ENCODE results near the gene SOX4. TPM values are rescaled to one million over a fixed set of nuclear protein-coding genes. Genes with fewer than 3 reads are reported as not detected.
A peak's percentile ranks its signal among the peaks of the same experiment; 100 is the strongest.

Gene SOX4
- polyA plus RNA-seq, 1 donor (not counting 4 experiments of a cell fraction or from before 2014, with no cell fraction given) = 16.3 TPM

- H2AFZ ChIP-seq (ENCODE audit: control insufficient read depth, low read length) = peak overlapping the region; percentile 86
- no peaks in the 10 kb centered on the region for H4K20me1 ChIP-seq (ENCODE audit: control insufficient read depth, extremely low read depth, insufficient read depth, low read length)
- no peaks in the 10 kb centered on the region for H3K36me3 ChIP-seq (ENCODE audit: control insufficient read depth in 2 of 2, extremely low read depth in 1 of 2, insufficient read depth in 2 of 2, low read length in 2 of 2)
- H3K27ac ChIP-seq (ENCODE audit: control insufficient read depth, insufficient read depth, low read length) = peak overlapping the region; percentile 70
- no peaks in the 10 kb centered on the region for H3K27me3 ChIP-seq (ENCODE audit: control insufficient read depth, extremely low read depth, insufficient read depth, low read length)
- no peaks in the 10 kb centered on the region for H3K79me2 ChIP-seq (ENCODE audit: control insufficient read depth, insufficient read depth, low read length)
- H3K9ac ChIP-seq (ENCODE audit: control insufficient read depth, extremely low read depth, insufficient read depth, low read length) = no peak overlapping the region
- TF ChIP-seq EZH2 (IDR thresholded peaks at IDR 0.05; ENCODE audit: low read length) (no peak), CTCF (optimal IDR thresholded peaks at IDR 0.05 in 1 of 3, IDR thresholded peaks at IDR 0.05 in 1 of 3, conservative IDR thresholded peaks at IDR 0.05 in 1 of 3; ENCODE audit: extremely low read depth in 1 of 3, insufficient read depth in 2 of 3, low read length in 3 of 3) (no peak)
- no peaks in the 10 kb centered on the region for H3K9me3 ChIP-seq (ENCODE audit: control insufficient read depth, low read depth, low read length)
- no peak overlapping the region for H3K4me3 ChIP-seq (ENCODE audit: control insufficient read depth in 2 of 3, extremely low read depth in 1 of 3, insufficient read depth in 2 of 3, low read depth in 1 of 3, low read length in 3 of 3)
- H3K4me2 ChIP-seq (ENCODE audit: control insufficient read depth, extremely low read depth, insufficient read depth, low read depth, low read length) = peak overlapping the region; percentile 39
- dilution Hi-C loops (cut with MboI; ENCODE audit: extremely low pct_ligation_motif_present, low sequenced_read_pairs) = no loop called here
- H3K4me1 ChIP-seq (ENCODE audit: control insufficient read depth, extremely low read depth, insufficient read depth, low read length) = peaks cover 13% of the 10 kb centered on the region
- DNase-seq (ENCODE audit: low read depth, low spot score) (peak; percentile 28), FAIRE-seq (peak; percentile 84)
- no peaks in the 10 kb centered on the region for H3K9me1 ChIP-seq (ENCODE audit: control insufficient read depth, extremely low read depth, insufficient read depth, low read length)
Measured at GRCh38 chr6:21634582-21634981, 41.0 kb downstream of the SOX4 start.

- Histone ChIP-seq H3K9me3 (ENCODE audit: control insufficient read depth, low read depth, low read length) (no peaks in the 10 kb centered on the region), H3K79me2 (ENCODE audit: control insufficient read depth, insufficient read depth, low read length) (no peaks in the 10 kb centered on the region), H3K27ac (ENCODE audit: control insufficient read depth, insufficient read depth, low read length) (no peak overlapping the region), H3K27me3 (ENCODE audit: control insufficient read depth, extremely low read depth, insufficient read depth, low read length) (no peaks in the 10 kb centered on the region), H3K4me3 (ENCODE audit: control insufficient read depth in 2 of 3, extremely low read depth in 1 of 3, insufficient read depth in 2 of 3, low read depth in 1 of 3, low read length in 3 of 3) (no peak overlapping the region), H3K36me3 (ENCODE audit: control insufficient read depth in 2 of 2, extremely low read depth in 1 of 2, insufficient read depth in 2 of 2, low read length in 2 of 2) (no peaks in the 10 kb centered on the region), H3K9me1 (ENCODE audit: control insufficient read depth, extremely low read depth, insufficient read depth, low read length) (no peaks in the 10 kb centered on the region), H3K4me2 (ENCODE audit: control insufficient read depth, extremely low read depth, insufficient read depth, low read depth, low read length) (no peak overlapping the region), H3K4me1 (ENCODE audit: control insufficient read depth, extremely low read depth, insufficient read depth, low read length) (peaks cover 13% of the 10 kb centered on the region), H3K9ac (ENCODE audit: control insufficient read depth, extremely low read depth, insufficient read depth, low read length) (no peak overlapping the region), H2AFZ (ENCODE audit: control insufficient read depth, low read length) (no peak overlapping the region), H4K20me1 (ENCODE audit: control insufficient read depth, extremely low read depth, insufficient read depth, low read length) (no peaks in the 10 kb centered on the region)
- FAIRE-seq = no peak
- dilution Hi-C loops (cut with MboI; ENCODE audit: extremely low pct_ligation_motif_present, low sequenced_read_pairs) = no loop called here
- no peak for DNase-seq (ENCODE audit: low read depth, low spot score)
- TF ChIP-seq CTCF (optimal IDR thresholded peaks at IDR 0.05 in 1 of 3, IDR thresholded peaks at IDR 0.05 in 1 of 3, conservative IDR thresholded peaks at IDR 0.05 in 1 of 3; ENCODE audit: extremely low read depth in 1 of 3, insufficient read depth in 2 of 3, low read length in 3 of 3) = no peak
- TF ChIP-seq EZH2 (IDR thresholded peaks at IDR 0.05; ENCODE audit: low read length) = no peak
Measured at GRCh38 chr6:21636876-21637275, 43.3 kb downstream of the SOX4 start.
